HepG2 (cell line): ENCODE data around the gene MASP2. TPM values are rescaled to one million over a fixed set of nuclear protein-coding genes. Genes with fewer than 3 reads are reported as not detected.

Source experiments
- CBFB ChIP-seq: sonication (generic); formaldehyde crosslinking; IDR thresholded peaks from 2 replicates; pipeline ENCODE4 v1.4.0; 2020; ENCODE audit warnings: missing genetic modification reagents
- CHCHD3 ChIP-seq: sonication (generic); formaldehyde crosslinking; IDR thresholded peaks from 2 replicates; pipeline ENCODE4 v1.8.0; 2022; ENCODE audit warnings: mild to moderate bottlenecking, missing genetic modification reagents, moderate library complexity
- ETV5 ChIP-seq: IDR thresholded peaks from 2 replicates; pipeline ENCODE4 v1.6.1; 2018; ENCODE audit warnings: missing biosample characterization, missing genetic modification reagents, inconsistent platforms, borderline replicate concordance
- KAT7 ChIP-seq: IDR thresholded peaks from 2 replicates; pipeline ENCODE4 v1.6.1; 2018; ENCODE audit warnings: borderline replicate concordance, missing compliant biosample characterization
- NONO ChIP-seq, 2 experiments: fragments of 450-650 bp in 1 of 2; sonication (generic) in 1 of 2; formaldehyde crosslinking in 1 of 2; IDR thresholded peaks in 1 of 2; conservative IDR thresholded peaks in 1 of 2; 2 replicates each; pipeline versions ENCODE4 v1.6.1 to v1.8.0; 2017 to 2022; ENCODE audit warnings: mild to moderate bottlenecking in 1 of 2, missing genetic modification reagents in 1 of 2, moderate library complexity in 1 of 2
- PBX2 ChIP-seq: IDR thresholded peaks from 2 replicates; pipeline ENCODE4 v1.6.1; 2016; ENCODE audit warnings: control low read depth
- PCBP1 ChIP-seq: fragments of 200-400 bp; formaldehyde crosslinking; IDR thresholded peaks from 2 replicates; pipeline ENCODE4 v1.6.1; 2017; ENCODE audit warnings: mild to moderate bottlenecking, low read depth, low read length, borderline replicate concordance
- SNAPC4 ChIP-seq: sonication (generic); formaldehyde crosslinking; IDR thresholded peaks from 2 replicates; pipeline ENCODE4 v1.4.0; 2020; ENCODE audit warnings: mild to moderate bottlenecking, missing genetic modification reagents
- TRAFD1 ChIP-seq: sonication (generic); formaldehyde crosslinking; IDR thresholded peaks from 2 replicates; pipeline ENCODE4 v1.5.1; 2020; ENCODE audit warnings: missing genetic modification reagents, mild to moderate bottlenecking, borderline replicate concordance
- U2AF1 ChIP-seq: fragments of 200-400 bp; formaldehyde crosslinking; optimal IDR thresholded peaks from 2 replicates; pipeline ENCODE3; 2017; ENCODE audit warnings: mild to moderate bottlenecking, low read depth, low read length
- ZHX2 ChIP-seq, 2 experiments: sonication (generic) in 1 of 2; formaldehyde crosslinking in 1 of 2; IDR thresholded peaks; 2 replicates each; pipeline versions ENCODE4 v1.6.1 to v1.9.0; 2014 to 2022; ENCODE audit warnings: antibody characterized with exemption in 1 of 2, borderline replicate concordance in 1 of 2, inconsistent platforms in 1 of 2, low read depth in 1 of 2, missing genetic modification reagents in 1 of 2
- ZNF251 ChIP-seq: sonication (generic); formaldehyde crosslinking; IDR thresholded peaks from 2 replicates; pipeline ENCODE4 v1.9.0; 2021; ENCODE audit warnings: mild to moderate bottlenecking, missing genetic modification reagents
- ZNF549 ChIP-seq: sonication (generic); formaldehyde crosslinking; IDR thresholded peaks from 2 replicates; pipeline ENCODE4 v1.5.0; 2020; ENCODE audit warnings: missing genetic modification reagents
- ZNF883 ChIP-seq: sonication (generic); formaldehyde crosslinking; IDR thresholded peaks from 2 replicates; pipeline ENCODE4 v1.5.1; 2020; ENCODE audit warnings: mild to moderate bottlenecking, missing genetic modification reagents; ENCODE audit errors: not compliant biosample characterization
- polyA plus RNA-seq, 8 experiments: library from polyadenylated mRNA; depleted of rRNA in 3 of 8; stranded (reverse) in 7 of 8; unstranded in 1 of 8; fragments of >200 nt; fragmentation: Illumina TruSeq in 4 of 8; extraction: Trizol in 4 of 8; gene quantifications; 2 replicates each; pipeline versions ENCODE4 v1.2.1 to v1.2.3, GENCODE V29; 2011 to 2016; ENCODE audit warnings: low read depth in 4 of 8, missing spikeins in 1 of 8, mixed read lengths in 1 of 8; ENCODE audit not compliant: insufficient read depth in 1 of 8
- total RNA-seq, 5 experiments: library from RNA; depleted of rRNA; stranded (reverse); fragments of >200 nt; fragmentation: Illumina TruSeq; extraction: Trizol; gene quantifications; 2 replicates each; pipeline ENCODE4 v1.2.3, GENCODE V29; 2016; ENCODE audit warnings: low read depth in 1 of 5

Gene MASP2
- total and polyA plus RNA-seq, 2 of the 13 experiments (the other 11 are each of a cell fraction or from before 2014, with no cell fraction given), result 7.1 to 11.8 TPM

GRCh38 chr1:11046625-11047365 lies at the start of gene MASP2 (continued):
- TF ChIP-seq ZNF251 (CRISPR knock-in tag) (no peak), CBFB (CRISPR knock-in tag) (no peak), TRAFD1 (CRISPR knock-in tag) (no peak), CHCHD3 (CRISPR knock-in tag) (no peak), U2AF1 (no peak), ZNF883 (no peak), PCBP1 (no peak), KAT7 (CRISPR knock-in tag) (no peak), ETV5 (CRISPR knock-in tag) (no peak; the same call in 1 of the 2 replicates), NONO (IDR thresholded peaks at IDR 0.05) (no peak), NONO (CRISPR knock-in tag; conservative IDR thresholded peaks at IDR 0.05) (no peak), ZHX2 (IDR thresholded peaks at IDR 0.05; ENCODE audit: low read depth) (no peak), ZHX2 (CRISPR knock-in tag; IDR thresholded peaks at IDR 0.05; ENCODE audit: borderline replicate concordance) (no peak), PBX2 (CRISPR knock-in tag) (no peak), SNAPC4 (CRISPR knock-in tag) (no peak), ZNF549 (CRISPR knock-in tag) (no peak)
